HG03354 (cell line): ENCODE measurements around the gene MYL1.

Experiments
- ATAC-seq: cut with Tn5 transposase; IDR thresholded peaks from one replicate; pipeline ENCODE4 v1.9.1; 2021; ENCODE audit warnings: mild to moderate bottlenecking; ENCODE audit not compliant: unreplicated experiment, poor library complexity, severe bottlenecking

The MYL1 gene

GRCh38 chr2:210315015-210315788 is at the start of gene MYL1:
MYL1 (minus strand) TSS chr2:210315174; CDS start chr2:210315042, 132 bp downstream.
- no peak for ATAC-seq

DNA sequence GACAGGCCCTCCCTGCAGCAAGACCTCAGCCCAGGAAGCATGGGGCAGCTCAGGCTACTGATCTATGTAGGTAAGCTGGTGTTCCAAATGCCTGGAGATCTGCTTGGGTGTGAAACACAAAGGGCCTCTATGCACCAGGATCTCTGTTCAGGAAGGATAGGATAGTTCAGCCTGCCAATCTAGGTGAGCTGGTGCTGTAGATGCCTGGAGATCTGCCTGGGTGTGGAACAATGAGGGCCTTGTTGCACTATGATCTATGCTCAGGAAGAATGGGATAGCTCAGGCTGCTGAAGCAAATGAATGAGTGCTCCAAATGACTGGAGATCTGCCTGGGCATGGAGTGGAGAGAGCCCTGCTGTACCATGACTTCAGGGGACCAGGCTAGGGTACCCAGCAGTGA is 48.9 kb upstream of the MYL1 start:
- ATAC-seq, result no peak

DNA sequence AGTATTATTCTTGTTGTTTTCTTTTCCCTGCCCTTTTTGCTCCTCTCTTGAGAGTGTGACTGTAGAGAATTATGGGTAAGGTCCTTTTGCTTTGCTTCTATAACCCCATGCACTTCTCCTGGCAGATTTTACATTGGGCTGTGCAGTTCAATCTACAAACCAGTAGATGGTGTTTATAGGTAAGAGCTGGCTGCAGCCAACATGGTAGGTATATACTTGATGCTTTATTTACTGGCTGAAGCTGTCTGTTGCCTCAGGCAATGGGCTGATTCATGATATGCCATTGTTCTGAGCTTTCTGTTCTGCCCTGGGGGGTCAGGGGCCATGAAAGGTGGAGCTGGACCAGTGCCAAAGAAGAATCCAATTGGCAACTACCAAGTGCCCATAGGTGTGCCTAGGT is 48.3 kb upstream of the MYL1 start:
- ATAC-seq, result peak; percentile 63

GRCh38 chr2:210360412-210360811 is 45.4 kb upstream of the MYL1 start:
- ATAC-seq, result no peak

DNA sequence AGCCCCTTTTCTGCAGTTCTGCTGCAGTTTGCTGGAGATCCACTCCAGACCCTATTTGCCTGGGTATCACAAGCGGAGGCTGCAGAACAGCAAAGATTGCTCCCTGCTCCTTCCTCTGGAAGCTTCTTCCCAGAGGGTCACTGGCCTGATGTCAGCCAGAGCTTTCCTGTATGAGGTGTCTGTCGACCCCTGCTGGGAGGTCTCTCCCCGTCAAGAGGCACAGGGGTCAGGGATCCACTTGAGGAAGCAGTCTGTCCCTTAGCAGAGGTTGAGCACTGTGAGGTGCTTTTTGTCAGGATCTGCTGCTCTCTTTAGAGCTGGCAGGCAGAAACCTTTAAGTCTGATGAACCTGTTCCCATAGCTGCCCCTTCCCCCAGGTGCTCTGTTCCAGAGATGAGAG is 42.0 kb upstream of the MYL1 start:
- ATAC-seq, result no peak

- peak; percentile 44 for ATAC-seq
These were observed 22.2 kb upstream of the MYL1 start for GRCh38 chr2:210337159-210337558.

- ATAC-seq, result no peak
These were observed 9.9 kb upstream of the MYL1 start for GRCh38 chr2:210324906-210325305.

- no peak for ATAC-seq
These were observed 9.5 kb upstream of the MYL1 start for GRCh38 chr2:210324458-210324857.

DNA sequence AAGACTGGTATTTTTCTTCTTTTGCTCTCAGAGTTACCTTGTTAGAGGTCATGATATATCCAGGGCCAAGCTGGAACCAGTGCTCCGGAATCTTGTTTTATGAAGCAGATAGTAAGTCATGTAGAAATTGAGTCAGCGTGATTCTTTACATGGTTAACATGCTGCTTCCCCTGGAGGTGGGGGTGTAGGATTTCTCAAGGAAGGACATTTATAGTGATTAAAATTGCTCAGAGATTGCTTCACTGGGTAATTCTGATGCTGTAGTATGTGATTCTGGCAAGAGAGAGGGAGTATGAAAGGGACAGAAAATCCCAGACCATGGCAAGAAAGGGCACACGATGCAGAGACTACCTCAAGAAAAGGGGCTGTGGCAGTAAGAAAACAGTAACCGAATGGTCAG is 8.0 kb upstream of the MYL1 start:
- no peak for ATAC-seq

DNA sequence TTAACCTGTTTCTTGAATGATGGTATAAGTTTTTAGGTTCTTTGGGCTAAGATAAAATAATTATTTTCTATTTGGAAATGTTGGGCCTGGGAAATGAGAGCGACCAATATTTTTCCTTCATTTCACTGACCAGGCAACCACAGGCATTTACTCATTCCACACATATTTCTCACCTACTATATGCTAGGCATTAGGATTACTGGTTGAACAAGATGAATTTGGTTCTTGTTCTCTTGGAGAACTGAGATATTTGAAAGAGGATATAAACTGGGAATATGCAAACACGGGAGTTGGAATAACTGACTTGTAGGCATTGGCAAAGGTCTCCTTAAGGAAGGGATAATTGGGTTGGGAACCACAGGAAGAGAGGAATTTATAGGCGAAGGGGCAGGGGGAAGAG is 3.9 kb upstream of the MYL1 start:
- ATAC-seq, result no peak

GRCh38 chr2:210318486-210318885 is 3.5 kb upstream of the MYL1 start:
- no peak for ATAC-seq

DNA sequence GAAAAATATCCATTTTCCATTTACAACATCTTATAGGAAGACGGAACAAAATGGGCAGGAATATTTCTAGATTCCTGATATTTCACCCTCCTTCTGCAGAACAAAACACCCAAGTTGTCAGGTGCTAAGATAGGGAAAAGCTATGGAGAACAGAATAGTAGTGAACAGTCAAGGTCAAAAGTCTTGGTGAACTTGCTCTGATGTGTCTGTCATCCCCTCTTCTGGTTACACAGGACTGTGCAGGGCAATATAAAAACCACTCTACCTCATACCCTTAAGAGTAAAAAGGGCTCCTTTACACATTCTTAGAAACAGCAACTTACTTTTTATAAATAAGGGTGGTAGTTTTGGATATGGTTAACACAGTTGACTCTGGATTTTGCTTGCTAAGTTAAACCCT is 4.4 kb downstream of the MYL1 start:
- ATAC-seq, result no peak

DNA sequence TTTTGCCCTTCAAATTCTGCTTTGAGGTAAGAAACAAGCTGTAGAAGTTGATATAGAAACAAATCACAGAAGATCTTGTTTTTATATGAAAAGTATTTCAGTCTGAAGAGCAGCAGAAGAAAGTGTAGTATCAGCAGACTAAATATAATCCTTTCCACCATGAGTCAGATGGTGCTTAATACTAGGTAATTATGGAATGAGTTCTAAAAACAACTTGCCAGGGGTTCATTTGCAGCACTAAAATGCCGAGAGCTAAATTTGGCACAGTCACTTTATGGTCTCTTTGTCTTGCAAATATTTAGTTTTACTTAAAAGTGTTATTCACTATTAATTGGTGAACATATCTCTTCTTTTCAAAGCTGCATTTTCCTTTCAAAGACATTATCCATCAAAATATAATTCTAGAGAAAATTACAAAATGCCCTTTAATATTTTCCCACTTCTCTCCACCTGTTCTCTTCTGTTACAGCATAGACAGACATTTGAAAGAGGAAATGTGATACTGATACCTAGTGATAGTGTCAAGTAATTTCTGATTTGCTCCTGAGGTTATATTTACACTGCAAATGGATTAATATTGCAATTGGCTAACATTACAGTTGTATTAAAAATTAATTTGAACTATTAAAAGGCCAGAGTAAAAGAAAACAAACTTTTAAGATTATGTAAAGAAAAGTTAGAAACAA is 5.3 kb downstream of the MYL1 start:
- no peak for ATAC-seq

DNA sequence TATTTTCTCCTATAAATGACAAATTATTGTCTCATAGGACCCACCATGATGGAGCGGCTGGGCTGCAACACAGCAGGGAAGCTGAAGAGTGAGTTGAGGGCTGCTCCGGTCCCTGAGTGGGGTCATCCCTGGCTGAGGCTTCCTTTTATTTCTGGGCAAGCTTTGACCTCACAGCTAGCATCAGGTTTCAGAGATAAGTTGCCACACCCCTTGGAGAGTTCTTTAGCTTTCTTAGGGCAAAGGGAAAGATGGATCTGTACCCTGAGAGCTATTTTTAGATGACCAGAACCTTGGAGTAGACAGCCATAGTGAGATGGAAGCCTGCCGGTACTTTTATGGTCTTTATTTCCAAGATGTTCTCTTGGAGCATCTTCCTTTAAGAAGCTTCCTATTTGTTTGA is 11.5 kb downstream of the MYL1 start:
- no peak for ATAC-seq

DNA sequence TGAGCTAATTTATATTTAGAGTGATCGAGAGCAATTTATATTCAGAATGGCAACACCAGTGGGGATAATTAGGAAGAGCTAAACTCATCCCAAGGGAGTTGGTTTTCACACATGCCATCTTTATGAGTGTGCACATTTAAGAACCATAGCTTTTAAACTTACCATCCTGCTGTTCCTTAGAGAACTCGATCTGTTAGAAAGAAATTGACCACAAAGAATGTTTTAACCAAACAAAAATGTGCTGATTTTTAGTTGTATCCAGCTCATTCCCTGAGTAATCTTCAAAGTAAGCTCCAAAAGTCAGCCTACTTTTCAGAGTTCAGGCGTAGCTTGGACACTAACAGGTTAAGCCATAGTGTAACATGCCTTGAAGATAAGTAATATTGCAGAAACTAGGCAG is 12.6 kb downstream of the MYL1 start:
- no peak for ATAC-seq

DNA sequence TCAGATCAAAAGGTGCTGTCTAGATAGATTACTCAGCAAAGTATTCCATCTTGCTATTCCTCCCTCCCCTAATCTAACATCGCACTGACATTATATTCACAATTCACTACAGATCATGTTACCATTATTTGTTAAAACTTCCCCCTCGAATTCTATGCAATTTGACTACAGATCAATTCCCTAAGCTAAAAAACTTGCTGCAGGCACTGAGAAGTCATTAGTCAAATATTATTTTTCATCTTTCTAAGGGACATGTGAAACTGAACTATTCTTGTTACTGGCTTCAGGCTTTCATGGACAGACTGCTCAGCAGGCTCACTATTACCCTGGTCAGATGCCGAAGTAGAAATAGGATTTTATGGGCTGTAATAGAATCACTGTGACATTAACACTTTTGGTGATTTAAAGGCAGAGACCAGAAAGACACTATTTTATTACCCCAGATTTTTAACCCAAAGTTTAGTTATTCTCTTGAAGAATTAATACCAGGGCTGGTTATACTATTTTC is 15.1 kb downstream of the MYL1 start:
- ATAC-seq, result no peak

DNA sequence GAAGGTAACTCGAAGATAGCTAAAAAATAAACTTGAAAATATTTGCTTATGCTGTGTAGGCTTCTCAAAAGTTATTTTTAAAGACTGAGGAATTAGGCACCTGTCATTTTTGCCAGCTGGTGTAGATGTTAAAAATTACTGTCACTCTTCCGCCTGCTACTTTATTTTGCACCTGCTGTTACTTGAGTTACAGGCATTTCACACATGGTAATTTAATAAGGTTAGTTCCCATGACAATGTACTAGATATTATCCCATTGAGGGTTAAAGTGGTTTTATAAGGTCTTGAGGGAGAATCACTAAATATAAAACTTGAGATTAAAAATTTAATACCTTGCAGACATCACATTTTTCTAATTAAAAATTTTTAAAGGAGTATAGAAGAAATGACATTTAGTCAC is 26.6 kb downstream of the MYL1 start:
- ATAC-seq, result no peak

GRCh38 chr2:210287301-210287700 is 27.7 kb downstream of the MYL1 start:
- ATAC-seq, result no peak

- no peak for ATAC-seq
These were observed 28.8 kb downstream of the MYL1 start for GRCh38 chr2:210286123-210286680.

DNA sequence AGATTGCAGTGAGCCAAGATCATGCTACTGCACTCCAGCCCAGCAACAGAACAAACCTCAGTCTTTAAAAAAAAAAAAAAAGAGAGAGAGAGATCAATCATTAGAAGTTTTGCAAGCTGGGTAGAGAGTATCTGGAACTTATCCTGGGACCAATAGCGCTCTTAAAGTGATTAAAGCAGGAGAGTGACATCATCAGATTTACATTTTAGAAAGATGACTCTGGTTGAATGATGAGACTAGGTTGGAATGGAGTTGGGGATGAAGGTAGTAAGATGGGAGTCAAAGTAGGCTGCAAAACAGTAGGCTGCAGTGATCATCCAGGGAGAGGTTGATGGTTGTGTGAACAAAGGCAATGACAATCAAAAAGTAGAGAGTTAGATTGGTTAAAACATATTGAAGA is 37.8 kb downstream of the MYL1 start:
- no peak for ATAC-seq

DNA sequence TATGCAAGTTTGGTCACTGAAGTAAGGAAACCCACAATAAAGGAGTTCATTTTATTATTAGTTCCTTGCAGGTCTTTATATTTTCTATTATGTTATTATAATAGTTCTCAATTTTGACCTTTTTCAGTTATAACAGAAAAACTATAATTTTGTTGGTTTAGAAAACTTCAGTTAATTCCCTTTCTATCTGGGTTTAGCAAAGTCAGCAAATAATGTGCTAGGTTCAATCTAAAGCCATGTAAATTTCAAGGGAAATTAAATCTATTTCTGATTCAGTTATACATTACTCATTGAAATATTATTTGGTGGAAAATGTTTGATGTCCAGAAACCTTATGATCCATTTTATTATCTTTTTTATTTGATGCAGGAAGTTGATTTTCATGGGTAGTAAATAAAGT is 43.7 kb downstream of the MYL1 start:
- ATAC-seq, result no peak
